ENCODE measurements around the gene KLHL36.

The KLHL36 gene

GRCh38 chr16:84703681-84704080, 55.4 kb downstream of the KLHL36 start:
- CTCF ChIA-PET = interaction anchor here (0.9 to 4.4 kb wide), 12 partner anchors 10 to 249 kb away, joined by 3 to 44 read pairs (median 4); partner anchors contain the start of gene MEAK7
- POLR2A ChIA-PET = no interaction called here

DNA sequence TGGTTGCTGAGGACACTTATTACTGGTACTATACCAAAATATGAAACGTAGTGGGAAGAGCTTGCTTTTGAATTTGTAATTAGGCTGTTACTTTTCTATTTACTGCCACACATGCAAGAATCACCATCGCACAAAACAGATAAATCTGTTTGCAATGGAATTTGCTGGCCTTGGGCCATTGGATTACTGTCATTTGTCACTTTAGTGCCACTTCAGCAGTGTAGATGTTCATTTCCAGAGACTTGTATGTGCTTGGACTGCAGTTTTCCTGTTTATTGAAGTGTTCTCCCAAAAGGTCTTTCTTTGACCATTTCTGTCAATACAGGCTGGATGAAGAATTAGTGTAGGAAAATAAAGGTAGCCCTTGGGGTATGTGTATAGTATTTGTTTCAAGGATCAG, 55.9 kb downstream of the KLHL36 start:
- TF ChIP-seq, protein P1, sequence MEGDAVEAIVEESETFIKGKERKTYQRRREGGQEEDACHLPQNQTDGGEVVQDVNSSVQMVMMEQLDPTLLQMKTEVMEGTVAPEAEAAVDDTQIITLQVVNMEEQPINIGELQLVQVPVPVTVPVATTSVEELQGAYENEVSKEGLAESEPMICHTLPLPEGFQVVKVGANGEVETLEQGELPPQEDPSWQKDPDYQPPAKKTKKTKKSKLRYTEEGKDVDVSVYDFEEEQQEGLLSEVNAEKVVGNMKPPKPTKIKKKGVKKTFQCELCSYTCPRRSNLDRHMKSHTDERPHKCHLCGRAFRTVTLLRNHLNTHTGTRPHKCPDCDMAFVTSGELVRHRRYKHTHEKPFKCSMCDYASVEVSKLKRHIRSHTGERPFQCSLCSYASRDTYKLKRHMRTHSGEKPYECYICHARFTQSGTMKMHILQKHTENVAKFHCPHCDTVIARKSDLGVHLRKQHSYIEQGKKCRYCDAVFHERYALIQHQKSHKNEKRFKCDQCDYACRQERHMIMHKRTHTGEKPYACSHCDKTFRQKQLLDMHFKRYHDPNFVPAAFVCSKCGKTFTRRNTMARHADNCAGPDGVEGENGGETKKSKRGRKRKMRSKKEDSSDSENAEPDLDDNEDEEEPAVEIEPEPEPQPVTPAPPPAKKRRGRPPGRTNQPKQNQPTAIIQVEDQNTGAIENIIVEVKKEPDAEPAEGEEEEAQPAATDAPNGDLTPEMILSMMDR (IDR thresholded peaks at IDR 0.05; ENCODE audit: control extremely low read depth, extremely low read depth, low read depth, missing control alignments) = no peak
- CTCF ChIA-PET = interaction anchor here (1.0 to 4.4 kb wide), 9 partner anchors 11 to 198 kb away, joined by 3 to 44 read pairs (median 4); no protein-coding TSS in a partner anchor
- no peak for DNase-seq (ENCODE audit: extremely low spot score)
- POLR2A ChIA-PET = no interaction called here

More at GRCh38 chr16:84703681-84704080, 55.4 kb downstream of the KLHL36 start:
- DNase-seq (ENCODE audit: extremely low spot score) = no peak
- TF ChIP-seq, protein P1 (IDR thresholded peaks at IDR 0.05; ENCODE audit: control extremely low read depth, extremely low read depth, low read depth, missing control alignments) = no peak

- TF ChIP-seq, protein P1 (IDR thresholded peaks at IDR 0.05; ENCODE audit: control extremely low read depth, extremely low read depth, low read depth, missing control alignments) = no peak
- DNase-seq (ENCODE audit: extremely low spot score) = no peak
- CTCF ChIA-PET = interaction anchor here (2.9 kb wide), 1 partner anchor 20 kb away, joined by 18 read pairs; no protein-coding TSS in a partner anchor
- POLR2A ChIA-PET = no interaction called here
Measured at GRCh38 chr16:84706856-84707255, 58.5 kb downstream of the KLHL36 start.

DNA sequence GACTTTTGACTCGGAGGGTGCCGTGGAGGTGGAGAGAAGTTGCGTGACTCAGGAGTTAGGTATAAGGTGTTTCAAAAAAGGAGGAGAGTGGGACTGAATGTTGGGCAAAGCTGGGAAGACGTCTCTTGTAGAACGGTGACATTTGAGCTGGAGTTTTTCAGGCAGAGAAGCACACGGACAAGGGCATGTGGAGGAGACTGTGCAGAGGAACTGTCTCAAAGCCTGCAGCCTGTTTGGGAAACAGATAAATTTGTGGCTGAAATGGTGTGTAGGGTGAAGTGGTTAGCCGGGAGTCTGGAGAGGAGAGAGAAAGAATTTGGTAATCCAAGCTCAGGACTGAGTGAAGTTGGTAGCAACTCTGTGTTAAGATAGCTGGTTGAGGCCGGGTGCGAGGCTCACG, 61.3 kb downstream of the KLHL36 start:
- TF ChIP-seq, protein P1 (IDR thresholded peaks at IDR 0.05; ENCODE audit: control extremely low read depth, extremely low read depth, low read depth, missing control alignments) = no peak
- ChIA-PET POLR2A (no interaction called here), CTCF (interaction anchor here (0.8 to 10.2 kb wide), 6 partner anchors 9 to 45 kb away, joined by 3 to 121 read pairs (median 8); no protein-coding TSS in a partner anchor)
- DNase-seq (ENCODE audit: extremely low spot score) = no peak

GRCh38 chr16:84710686-84711085, 62.4 kb downstream of the KLHL36 start:
- TF ChIP-seq, protein P1 (IDR thresholded peaks at IDR 0.05; ENCODE audit: control extremely low read depth, extremely low read depth, low read depth, missing control alignments) = no peak
- no peak for DNase-seq (ENCODE audit: extremely low spot score)
- ChIA-PET POLR2A (no interaction called here), CTCF (interaction anchor here (1.5 to 10.2 kb wide), 5 partner anchors 10 to 88 kb away, joined by 7 to 121 read pairs (median 11); no protein-coding TSS in a partner anchor)
